ENCODE results near the gene ZBTB33. TPM values are rescaled to one million over a fixed set of nuclear protein-coding genes. Genes with fewer than 3 reads are reported as not detected.

ZBTB33 gene
- total and polyA plus RNA-seq, 2 of the 13 experiments (the other 11 are each of a cell fraction or from before 2014, with no cell fraction given) = 6.5 to 20.2 TPM

GRCh38 chrX:120244735-120245498 is 5.7 kb upstream of the ZBTB33 start (continued):
- TF ChIP-seq, protein P1, sequence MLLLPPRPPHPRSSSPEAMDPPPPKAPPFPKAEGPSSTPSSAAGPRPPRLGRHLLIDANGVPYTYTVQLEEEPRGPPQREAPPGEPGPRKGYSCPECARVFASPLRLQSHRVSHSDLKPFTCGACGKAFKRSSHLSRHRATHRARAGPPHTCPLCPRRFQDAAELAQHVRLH (CRISPR knock-in tag; IDR thresholded peaks at IDR 0.05; ENCODE audit: borderline replicate concordance, low read depth) = no peak
- TF ChIP-seq RELA (CRISPR knock-in tag; IDR thresholded peaks at IDR 0.05) = no peak
- TF ChIP-seq DNMT3B (CRISPR knock-in tag; conservative IDR thresholded peaks at IDR 0.05) = no peak
- no peak for TF ChIP-seq ZNF749 (CRISPR knock-in tag; IDR thresholded peaks at IDR 0.05; ENCODE audit: borderline replicate concordance)
- 0 out of 2 replicates have a peak, but pooled peaks have one; percentile 41 for TF ChIP-seq MTA1 (CRISPR knock-in tag; IDR thresholded peaks at IDR 0.05; ENCODE audit: borderline replicate concordance)
- TF ChIP-seq JUND (CRISPR knock-in tag; IDR thresholded peaks at IDR 0.05) = no peak
- no peak for TF ChIP-seq TCF12 (IDR thresholded peaks at IDR 0.05)
- TF ChIP-seq TCF12 (CRISPR knock-in tag; IDR thresholded peaks at IDR 0.05) = no peak
- TF ChIP-seq ZNF510 (CRISPR knock-in tag; IDR thresholded peaks at IDR 0.05; ENCODE audit: low read depth) = no peak
- no peak for TF ChIP-seq ZNF136 (CRISPR knock-in tag; IDR thresholded peaks at IDR 0.05; ENCODE audit: low read depth)
- no peak for TF ChIP-seq ZNF10 (CRISPR knock-in tag; IDR thresholded peaks at IDR 0.05; ENCODE audit: borderline replicate concordance, low read depth)
- no peak for TF ChIP-seq ZNF713 (CRISPR knock-in tag; IDR thresholded peaks at IDR 0.05)
- TF ChIP-seq HOXA3 (CRISPR knock-in tag; IDR thresholded peaks at IDR 0.05) = peak; percentile 74
- TF ChIP-seq ZBTB1 (CRISPR knock-in tag; IDR thresholded peaks at IDR 0.05; ENCODE audit: borderline replicate concordance) = no peak
- TF ChIP-seq TBP (CRISPR knock-in tag; IDR thresholded peaks at IDR 0.05) = no peak
- no peak for TF ChIP-seq ZFYVE20 (CRISPR knock-in tag; IDR thresholded peaks at IDR 0.05; ENCODE audit: borderline replicate concordance, low read depth)
- TF ChIP-seq ZNF367 (CRISPR knock-in tag; IDR thresholded peaks at IDR 0.05; ENCODE audit: borderline replicate concordance) = no peak
- TF ChIP-seq ZSCAN21 (CRISPR knock-in tag; IDR thresholded peaks at IDR 0.05; ENCODE audit: borderline replicate concordance) = 0 out of 2 replicates have a peak, but pooled peaks have one; percentile 27
- TF ChIP-seq, protein P2, sequence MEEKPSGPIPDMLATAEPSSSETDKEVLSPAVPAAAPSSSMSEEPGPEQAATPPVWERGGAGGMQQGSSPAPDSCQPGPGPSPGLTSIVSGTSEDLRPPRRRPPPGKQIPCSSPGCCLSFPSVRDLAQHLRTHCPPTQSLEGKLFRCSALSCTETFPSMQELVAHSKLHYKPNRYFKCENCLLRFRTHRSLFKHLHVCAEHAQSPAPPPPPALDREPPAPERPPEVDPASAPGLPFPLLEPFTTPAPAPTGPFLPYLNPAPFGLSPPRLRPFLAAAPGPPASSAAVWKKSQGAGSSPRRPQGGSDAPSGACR (CRISPR knock-in tag; IDR thresholded peaks at IDR 0.05) = no peak
- TF ChIP-seq ZFP82 (CRISPR knock-in tag; IDR thresholded peaks at IDR 0.05; ENCODE audit: borderline replicate concordance) = 0 out of 2 replicates have a peak, but pooled peaks have one; percentile 54
- no peak for TF ChIP-seq ZSCAN29 (CRISPR knock-in tag; conservative IDR thresholded peaks at IDR 0.05)
- peak; percentile 55 for TF ChIP-seq GABPA (IDR thresholded peaks at IDR 0.05; ENCODE audit: low read depth, low read length)
- TF ChIP-seq GABPA (CRISPR knock-in tag; IDR thresholded peaks at IDR 0.05; ENCODE audit: low read depth) = peak; percentile 87
- TF ChIP-seq, protein P3, sequence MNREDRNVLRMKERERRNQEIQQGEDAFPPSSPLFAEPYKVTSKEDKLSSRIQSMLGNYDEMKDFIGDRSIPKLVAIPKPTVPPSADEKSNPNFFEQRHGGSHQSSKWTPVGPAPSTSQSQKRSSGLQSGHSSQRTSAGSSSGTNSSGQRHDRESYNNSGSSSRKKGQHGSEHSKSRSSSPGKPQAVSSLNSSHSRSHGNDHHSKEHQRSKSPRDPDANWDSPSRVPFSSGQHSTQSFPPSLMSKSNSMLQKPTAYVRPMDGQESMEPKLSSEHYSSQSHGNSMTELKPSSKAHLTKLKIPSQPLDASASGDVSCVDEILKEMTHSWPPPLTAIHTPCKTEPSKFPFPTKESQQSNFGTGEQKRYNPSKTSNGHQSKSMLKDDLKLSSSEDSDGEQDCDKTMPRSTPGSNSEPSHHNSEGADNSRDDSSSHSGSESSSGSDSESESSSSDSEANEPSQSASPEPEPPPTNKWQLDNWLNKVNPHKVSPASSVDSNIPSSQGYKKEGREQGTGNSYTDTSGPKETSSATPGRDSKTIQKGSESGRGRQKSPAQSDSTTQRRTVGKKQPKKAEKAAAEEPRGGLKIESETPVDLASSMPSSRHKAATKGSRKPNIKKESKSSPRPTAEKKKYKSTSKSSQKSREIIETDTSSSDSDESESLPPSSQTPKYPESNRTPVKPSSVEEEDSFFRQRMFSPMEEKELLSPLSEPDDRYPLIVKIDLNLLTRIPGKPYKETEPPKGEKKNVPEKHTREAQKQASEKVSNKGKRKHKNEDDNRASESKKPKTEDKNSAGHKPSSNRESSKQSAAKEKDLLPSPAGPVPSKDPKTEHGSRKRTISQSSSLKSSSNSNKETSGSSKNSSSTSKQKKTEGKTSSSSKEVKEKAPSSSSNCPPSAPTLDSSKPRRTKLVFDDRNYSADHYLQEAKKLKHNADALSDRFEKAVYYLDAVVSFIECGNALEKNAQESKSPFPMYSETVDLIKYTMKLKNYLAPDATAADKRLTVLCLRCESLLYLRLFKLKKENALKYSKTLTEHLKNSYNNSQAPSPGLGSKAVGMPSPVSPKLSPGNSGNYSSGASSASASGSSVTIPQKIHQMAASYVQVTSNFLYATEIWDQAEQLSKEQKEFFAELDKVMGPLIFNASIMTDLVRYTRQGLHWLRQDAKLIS (CRISPR knock-in tag; IDR thresholded peaks at IDR 0.05) = no peak
- TF ChIP-seq RARG (CRISPR knock-in tag; IDR thresholded peaks at IDR 0.05; ENCODE audit: low read depth) = no peak
- TF ChIP-seq ZNF577 (CRISPR knock-in tag; IDR thresholded peaks at IDR 0.05; ENCODE audit: borderline replicate concordance, low read depth) = no peak

All from HepG2 (cell line).